AG09309 (cell line): ENCODE data around the gene FRMD4A.
"Not testable (repeated sequence)": the region's sequence is repeated elsewhere in the genome, so short reads cannot be mapped to it uniquely, and the experiment has no call there.

Source experiments
- DNase-seq: peaks from one replicate; pipeline ENCODE4 v3.0.0-alpha.2; 2010; ENCODE audit warnings: low read depth
- H3K4me3 ChIP-seq: 2 replicates; pipeline ENCODE4 v1.5.1; 2011; ENCODE audit warnings: mild to moderate bottlenecking, low read depth, low read length, moderate library complexity; ENCODE audit not compliant: control insufficient read depth
- CTCF ChIP-seq: IDR thresholded peaks from 2 replicates; pipeline ENCODE4 v1.5.1; 2011; ENCODE audit warnings: mild to moderate bottlenecking, low read depth, low read length, inconsistent platforms; ENCODE audit not compliant: insufficient read depth, control insufficient read depth; ENCODE audit errors: missing control alignments

The FRMD4A gene

GRCh38 chr10:13930120-13930519 is 400.6 kb downstream of the FRMD4A start:
- no peak for DNase-seq
- TF ChIP-seq CTCF: no peak
- H3K4me3 ChIP-seq: no peak overlapping the region

- no peak for TF ChIP-seq CTCF
- no peak for DNase-seq
- H3K4me3 ChIP-seq: no peak overlapping the region
Measured at GRCh38 chr10:13928451-13928850, 402.3 kb downstream of the FRMD4A start.

GRCh38 chr10:13925971-13926780 is 404.5 kb downstream of the FRMD4A start:
- no peak for DNase-seq
- H3K4me3 ChIP-seq: no peak overlapping the region
- no peak for TF ChIP-seq CTCF

- no peak for TF ChIP-seq CTCF
- peak; percentile 87 for DNase-seq
- H3K4me3 ChIP-seq: no peak overlapping the region
Measured at GRCh38 chr10:13924040-13924725, 406.5 kb downstream of the FRMD4A start.

- no peak for TF ChIP-seq CTCF
- DNase-seq: no peak
Measured at GRCh38 chr10:13922586-13922985, 408.1 kb downstream of the FRMD4A start.

GRCh38 chr10:13921941-13922340 is 408.8 kb downstream of the FRMD4A start:
- DNase-seq: no peak
- H3K4me3 ChIP-seq: no peak overlapping the region
- no peak for TF ChIP-seq CTCF

More at GRCh38 chr10:13922586-13922985, 408.1 kb downstream of the FRMD4A start:
- H3K4me3 ChIP-seq: no peak overlapping the region

- H3K4me3 ChIP-seq, DNase-seq: not testable (repeated sequence)
Measured at GRCh38 chr10:13921131-13921530, 409.6 kb downstream of the FRMD4A start.
